ENCODE results near the gene ARIH2.

Gene ARIH2

DNA sequence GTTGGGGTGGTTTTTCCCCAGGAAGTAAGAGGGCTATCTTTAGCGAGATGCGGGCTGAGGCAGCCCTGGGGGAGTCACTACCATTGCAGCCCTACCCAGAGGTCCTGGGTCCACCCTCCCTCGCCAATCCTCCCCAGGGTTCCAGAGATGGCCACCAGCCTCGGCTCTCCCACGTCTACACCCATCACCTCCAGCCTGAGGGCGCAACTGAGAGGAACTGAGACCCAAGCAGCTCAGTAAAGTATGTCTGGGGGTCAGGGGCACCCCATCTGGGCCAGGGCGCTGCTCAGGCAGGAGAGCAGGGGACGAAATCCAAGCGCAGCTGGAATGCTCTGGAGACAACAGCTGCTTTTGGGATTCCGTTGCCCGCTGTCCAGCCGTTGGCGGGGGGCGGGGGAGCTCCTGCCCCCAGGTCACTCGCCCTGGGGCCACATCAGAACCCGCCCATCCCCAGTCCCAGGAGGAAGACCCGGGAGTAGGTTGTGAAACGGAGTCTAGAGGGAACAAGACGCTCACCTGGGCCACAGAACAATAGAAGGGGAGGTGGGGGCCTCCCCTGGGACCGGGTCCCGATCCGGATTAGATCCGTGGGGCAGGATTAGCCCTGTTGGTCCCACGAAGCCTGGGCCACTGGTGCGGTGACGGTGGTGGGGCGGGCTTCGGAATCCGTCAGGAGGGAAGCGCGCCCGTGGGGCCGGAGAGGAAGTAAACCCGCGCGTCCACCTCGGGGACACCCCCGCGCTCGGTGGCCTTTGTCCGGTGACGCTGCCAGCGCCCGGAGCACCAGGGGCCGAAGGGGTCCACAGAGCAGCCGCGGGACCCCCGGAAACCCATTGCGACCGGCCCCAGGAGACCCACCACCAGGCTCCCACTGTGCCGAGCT, 101.9 kb downstream of the ARIH2 start:
- no peak for DNase-seq

DNA sequence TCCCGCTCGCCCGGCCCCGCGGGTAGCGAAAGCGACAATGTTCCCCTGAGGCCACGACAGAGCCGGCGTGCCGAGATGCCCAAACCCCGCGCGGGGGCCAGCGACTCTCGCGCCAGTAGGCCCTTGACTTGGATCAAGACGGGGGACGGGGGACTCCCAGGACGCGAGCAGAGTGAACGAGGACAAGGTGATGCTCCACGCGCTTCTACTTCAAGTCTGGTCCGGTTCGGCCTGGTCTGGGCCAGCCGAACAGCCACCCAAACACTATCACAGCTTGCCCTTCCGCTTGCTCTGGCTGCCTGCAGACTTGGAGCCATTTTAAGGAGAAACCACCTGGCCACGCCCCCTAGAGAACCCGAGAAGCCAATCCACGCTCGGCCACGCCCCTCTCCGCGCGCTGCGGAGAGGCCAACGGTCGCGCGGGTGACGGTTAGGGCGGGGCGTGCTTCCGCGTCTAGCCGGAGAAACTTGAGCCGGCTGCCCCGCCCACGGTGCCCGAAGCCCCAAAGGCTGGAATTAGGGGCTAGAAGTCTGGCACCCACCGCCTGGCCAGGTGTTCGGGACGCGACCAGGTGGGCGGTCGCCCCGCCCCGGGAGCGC, 102.7 kb downstream of the ARIH2 start:
- peak; percentile 98 for DNase-seq

DNA sequence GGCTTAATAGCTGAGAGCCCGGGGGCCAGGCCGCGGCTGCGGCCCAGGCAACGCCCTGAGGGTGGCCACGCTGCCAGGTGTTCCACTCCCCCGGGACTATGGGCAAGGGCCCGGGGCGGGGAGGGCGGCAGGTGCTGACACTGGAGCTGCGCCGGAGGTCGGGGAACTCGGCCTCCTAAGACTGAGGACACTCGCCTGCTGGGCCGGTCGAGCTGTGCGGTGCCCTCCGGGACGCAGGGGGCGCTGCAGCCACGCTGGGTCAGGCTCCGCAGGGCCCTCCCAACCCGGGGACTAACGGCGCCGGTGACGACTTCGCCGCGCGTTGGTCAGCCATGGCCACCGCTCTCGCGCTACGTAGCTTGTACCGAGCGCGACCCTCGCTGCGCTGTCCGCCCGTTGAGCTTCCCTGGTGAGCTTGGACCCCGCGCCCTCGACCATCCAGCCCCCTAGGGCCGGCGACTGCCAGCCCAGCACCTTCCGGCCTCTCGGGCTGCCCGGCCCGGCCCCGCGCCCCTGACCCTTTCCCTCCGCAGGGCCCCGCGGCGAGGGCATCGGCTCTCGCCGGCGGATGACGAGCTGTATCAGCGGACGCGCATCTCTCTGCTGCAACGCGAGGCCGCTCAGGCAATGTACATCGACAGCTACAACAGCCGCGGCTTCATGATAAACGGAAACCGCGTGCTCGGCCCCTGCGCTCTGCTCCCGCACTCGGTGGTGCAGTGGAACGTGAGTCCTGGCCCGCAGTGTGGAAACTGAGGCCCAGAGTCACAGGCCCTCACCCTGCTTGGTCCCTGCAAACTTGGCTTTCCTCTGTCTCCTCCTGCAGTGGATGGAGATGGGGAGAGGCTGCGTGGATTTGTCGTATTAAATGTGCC, 103.4 kb downstream of the ARIH2 start, which contains the start of gene NDUFAF3:
Gene NDUFAF3 (plus strand): TSS at position 309 of the 875 bp plus-strand sequence. CDS start 24 bp downstream, at position 333.
- peak; percentile 93 for DNase-seq

DNA sequence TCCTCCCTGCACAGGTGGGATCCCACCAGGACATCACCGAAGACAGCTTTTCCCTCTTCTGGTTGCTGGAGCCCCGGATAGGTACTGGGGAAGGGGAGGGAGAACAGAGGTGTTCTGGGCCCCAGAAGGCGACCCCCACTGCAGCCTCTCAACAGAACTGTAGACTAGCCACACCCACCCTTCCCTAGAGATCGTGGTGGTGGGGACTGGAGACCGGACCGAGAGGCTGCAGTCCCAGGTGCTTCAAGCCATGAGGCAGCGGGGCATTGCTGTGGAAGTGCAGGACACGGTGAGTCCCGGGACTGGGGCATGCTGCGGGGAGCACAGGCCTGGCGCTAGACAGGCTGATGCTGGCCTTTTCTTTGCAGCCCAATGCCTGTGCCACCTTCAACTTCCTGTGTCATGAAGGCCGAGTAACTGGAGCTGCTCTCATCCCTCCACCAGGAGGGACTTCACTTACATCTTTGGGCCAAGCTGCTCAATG, 104.1 kb downstream of the ARIH2 start:
- DNase-seq = no peak

GRCh38 chr3:49023775-49024174, 105.1 kb downstream of the ARIH2 start:
- DNase-seq = no peak

DNA sequence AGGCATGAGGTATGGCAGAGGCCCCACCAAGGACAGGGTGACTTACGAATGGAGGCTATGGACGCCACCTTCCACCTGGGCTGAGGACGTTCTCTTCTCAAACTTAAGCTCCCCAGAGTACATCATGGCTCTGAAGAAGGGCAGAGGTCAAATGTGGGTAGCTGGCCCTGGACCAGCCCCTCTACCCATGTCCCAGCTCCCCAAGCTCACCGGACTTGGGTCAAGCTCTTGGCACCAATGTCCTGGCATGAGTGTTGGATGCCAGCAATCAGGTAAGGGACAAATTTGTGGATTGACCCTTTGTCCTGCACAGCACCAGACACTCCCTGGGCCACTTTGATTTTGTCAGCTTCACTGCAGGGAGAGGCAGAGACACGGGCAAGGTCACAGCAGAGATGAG, 105.8 kb downstream of the ARIH2 start:
- no peak for DNase-seq

GRCh38 chr3:49025005-49025792, 106.6 kb downstream of the ARIH2 start:
- no peak for DNase-seq

GRCh38 chr3:49025793-49026520, 107.3 kb downstream of the ARIH2 start:
- DNase-seq = no peak

- DNase-seq = no peak
These were observed 107.9 kb downstream of the ARIH2 start for GRCh38 chr3:49026536-49026935.

DNA sequence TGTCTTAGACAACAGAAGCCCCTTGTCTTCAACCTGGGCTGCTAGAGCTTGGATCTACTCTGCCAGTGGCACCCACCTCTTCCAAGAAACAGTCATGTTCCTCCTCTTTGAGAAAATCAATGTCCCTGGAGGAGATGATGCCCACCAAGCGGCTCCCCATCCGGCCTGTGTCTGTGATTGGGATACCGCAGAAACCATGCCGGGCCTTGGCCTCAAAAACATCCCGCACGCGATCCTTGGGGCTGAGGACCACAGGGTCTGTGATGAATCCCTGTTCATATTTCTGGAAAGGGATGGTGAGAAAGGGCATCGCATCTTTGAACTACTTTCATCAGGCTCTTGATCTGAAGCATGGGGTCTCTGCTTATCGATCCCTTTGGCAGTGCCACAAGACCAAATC, 109.0 kb downstream of the ARIH2 start:
- DNase-seq = no peak

DNA sequence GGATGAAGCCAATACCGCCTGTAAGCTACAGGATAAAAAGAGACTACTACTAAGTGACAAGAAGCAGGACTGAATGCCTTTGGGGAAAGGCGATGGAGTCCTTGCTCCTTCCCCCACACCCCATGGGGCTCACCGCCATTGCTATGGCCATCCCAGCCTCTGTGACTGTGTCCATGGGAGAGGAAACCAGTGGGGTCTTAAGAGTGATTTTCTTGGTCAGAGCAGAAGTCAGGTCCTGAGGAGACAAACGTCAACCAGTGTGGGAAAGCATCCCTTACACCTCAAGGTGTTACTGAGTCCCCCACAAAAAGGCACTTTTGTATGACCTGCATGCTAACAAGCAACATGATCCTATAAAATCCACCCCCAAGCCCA, 109.6 kb downstream of the ARIH2 start:
- no peak for DNase-seq

GRCh38 chr3:49028673-49029562, 110.3 kb downstream of the ARIH2 start, which contains the start of gene IMPDH2:
TSS of gene IMPDH2 (minus strand) at chr3:49029398. CDS start at chr3:49029350, 48 bp downstream.
- peak; percentile 92 for DNase-seq

DNA sequence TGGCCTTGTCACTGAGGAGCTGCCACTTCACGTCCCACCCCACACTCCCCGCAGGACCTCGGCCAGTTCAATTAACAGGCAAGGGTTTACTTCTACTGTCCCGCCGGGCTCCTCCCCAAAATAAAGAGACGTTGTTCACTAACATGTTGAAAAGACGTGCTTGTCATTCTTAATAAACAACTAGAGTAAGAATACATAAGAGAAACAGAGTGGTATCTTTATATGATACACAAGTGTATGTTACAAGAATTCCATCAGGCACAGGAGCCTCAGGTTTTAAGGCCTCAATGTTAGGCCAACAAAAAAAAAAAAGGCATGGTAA, 110.9 kb downstream of the ARIH2 start:
- DNase-seq = no peak

GRCh38 chr3:49030321-49030720, 111.7 kb downstream of the ARIH2 start:
- DNase-seq = no peak

GRCh38 chr3:49032646-49033304, 114.1 kb downstream of the ARIH2 start:
- no peak for DNase-seq

DNA sequence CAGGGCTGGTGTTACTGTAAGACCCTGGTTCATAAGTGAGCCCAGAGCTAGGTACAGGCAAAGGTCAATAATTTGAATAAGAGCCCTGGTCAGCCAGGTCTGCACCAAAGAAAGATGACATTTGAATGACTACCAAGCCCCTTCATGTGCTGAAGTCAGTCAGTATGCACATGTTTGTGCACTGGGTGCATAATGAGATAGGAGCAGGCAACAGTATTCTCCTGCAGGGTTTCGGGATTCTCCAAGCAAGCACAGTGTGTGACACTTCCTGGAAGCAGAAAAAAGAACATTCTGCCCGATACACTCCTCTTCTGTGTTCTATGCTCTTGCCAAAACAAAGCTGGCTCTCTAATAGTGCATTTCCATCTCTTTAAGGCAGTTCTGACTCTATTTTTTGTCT, 116.0 kb downstream of the ARIH2 start:
- no peak for DNase-seq

DNA sequence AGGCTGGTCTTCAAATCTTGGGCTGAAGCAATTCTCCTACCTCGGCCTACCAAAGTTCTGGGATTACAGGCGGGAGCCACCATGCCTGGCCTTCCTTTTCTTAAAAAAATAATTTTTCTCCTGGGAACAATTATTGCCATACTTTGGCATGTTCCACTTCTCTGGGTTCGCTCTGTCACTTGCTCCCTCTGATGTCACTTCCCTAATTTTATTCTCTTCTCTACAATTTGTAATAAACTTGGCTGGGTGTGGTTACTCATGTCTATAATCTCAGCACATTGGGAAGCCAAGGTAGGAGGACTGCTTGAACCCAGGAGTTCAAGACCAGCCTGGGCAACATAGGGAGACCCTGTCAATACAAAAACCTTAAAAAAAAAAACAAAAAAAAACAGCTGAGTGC, 116.6 kb downstream of the ARIH2 start:
- no peak for DNase-seq

All from T1000 (cell line).